ENCODE measurements around the gene MIPOL1. TPM values are rescaled to one million over a fixed set of nuclear protein-coding genes. Genes with fewer than 3 reads are reported as not detected.

The MIPOL1 gene
- total and polyA plus RNA-seq, 2 experiments from 2014 or later, result 16.6 to 24.8 TPM

- Histone ChIP-seq H3K79me2 (replicated peaks; ENCODE audit: insufficient read depth) (no peaks in the 10 kb centered on the region), H4K20me1 (replicated peaks; ENCODE audit: insufficient read depth) (no peaks in the 10 kb centered on the region; the same call in 1 of the 2 replicates), H3K4me1 (ENCODE audit: insufficient read depth) (no peaks in the 10 kb centered on the region), H3K27ac (ENCODE audit: low read depth) (no peak overlapping the region), H3K9me2 (ENCODE audit: insufficient read depth) (no peaks in the 10 kb centered on the region), H3K4me2 (no peak overlapping the region), H3K27me3 (ENCODE audit: insufficient read depth) (peaks cover 34% of the 10 kb centered on the region), H3K36me3 (ENCODE audit: insufficient read depth) (no peaks in the 10 kb centered on the region), H2AFZ (no peak overlapping the region), H3K4me3 (no peak overlapping the region), H3F3A (replicated peaks; ENCODE audit: low read depth) (no peaks in the 10 kb centered on the region)
- Mint-ChIP-seq H3K36me3 (ENCODE audit: low read depth) (no peaks in the 10 kb centered on the region), H3K27me3 (ENCODE audit: insufficient read depth, low read depth, poor library complexity) (peaks cover 7% of the 10 kb centered on the region), H3K27ac (no peak overlapping the region), H3K4me1 (peaks cover 7% of the 10 kb centered on the region; the same call in 2 of the 3 replicates), H3K9me3 (no peaks in the 10 kb centered on the region), H3K4me3 (no peak overlapping the region)
- ATAC-seq (no peak), DNase-seq (ENCODE audit: low spot score) (no peak)
- TF ChIP-seq NANOG (IDR thresholded peaks at IDR 0.05; ENCODE audit: borderline replicate concordance) (no peak), ZNF331 (CRISPR knock-in tag; IDR thresholded peaks at IDR 0.05; ENCODE audit: low read depth) (no peak), REST (IDR thresholded peaks at IDR 0.05; ENCODE audit: unreplicated experiment) (no peak), POLR2AphosphoS5 (IDR thresholded peaks at IDR 0.05; ENCODE audit: low read depth) (no peak), EZH2phosphoT487 (IDR thresholded peaks at IDR 0.05; ENCODE audit: unreplicated experiment) (no peak), ZNF114 (CRISPR knock-in tag; IDR thresholded peaks at IDR 0.05) (no peak), CTCF (conservative IDR thresholded peaks at IDR 0.05; ENCODE audit: low read depth in 2 of 2) (no peak), ZNF462 (CRISPR knock-in tag; IDR thresholded peaks at IDR 0.05) (no peak), JUNB (IDR thresholded peaks at IDR 0.05; ENCODE audit: unreplicated experiment) (no peak), EZH2 (IDR thresholded peaks at IDR 0.05; ENCODE audit: low read depth, unreplicated experiment) (no peak), ETS1 (IDR thresholded peaks at IDR 0.05) (no peak), STAT1 (IDR thresholded peaks at IDR 0.05; ENCODE audit: unreplicated experiment) (no peak), CREB1 (CRISPR knock-in tag; IDR thresholded peaks at IDR 0.05; ENCODE audit: low read depth) (no peak)
Measured at GRCh38 chr14:37573356-37573755, 375.6 kb downstream of the MIPOL1 start.

All from GM23338 (cell line).